MM.1S (cell line): ENCODE data around the gene KRAS.

Experiments used
- CTCF ChIP-seq: fragments of 300-600 bp; sonication (generic); IDR thresholded peaks from 2 replicates; pipeline ENCODE4 v1.5.1; 2016; ENCODE audit warnings: antibody characterized with exemption, low read length, mixed read lengths
- EZH2 ChIP-seq: fragments of 300-600 bp; sonication (generic); optimal IDR thresholded peaks from 2 replicates; pipeline ENCODE3; 2017; ENCODE audit warnings: low read depth, mild to moderate bottlenecking, antibody characterized with exemption, low read length, mixed read lengths

- TF ChIP-seq CTCF: no peak
- TF ChIP-seq EZH2: no peak
These were observed 45.7 kb upstream of the KRAS start for GRCh38 chr12:25296381-25296780.
